ENCODE measurements around the gene DNALI1.
A peak's percentile ranks its signal among the peaks of the same experiment; 100 is the strongest.

DNALI1 gene

DNA sequence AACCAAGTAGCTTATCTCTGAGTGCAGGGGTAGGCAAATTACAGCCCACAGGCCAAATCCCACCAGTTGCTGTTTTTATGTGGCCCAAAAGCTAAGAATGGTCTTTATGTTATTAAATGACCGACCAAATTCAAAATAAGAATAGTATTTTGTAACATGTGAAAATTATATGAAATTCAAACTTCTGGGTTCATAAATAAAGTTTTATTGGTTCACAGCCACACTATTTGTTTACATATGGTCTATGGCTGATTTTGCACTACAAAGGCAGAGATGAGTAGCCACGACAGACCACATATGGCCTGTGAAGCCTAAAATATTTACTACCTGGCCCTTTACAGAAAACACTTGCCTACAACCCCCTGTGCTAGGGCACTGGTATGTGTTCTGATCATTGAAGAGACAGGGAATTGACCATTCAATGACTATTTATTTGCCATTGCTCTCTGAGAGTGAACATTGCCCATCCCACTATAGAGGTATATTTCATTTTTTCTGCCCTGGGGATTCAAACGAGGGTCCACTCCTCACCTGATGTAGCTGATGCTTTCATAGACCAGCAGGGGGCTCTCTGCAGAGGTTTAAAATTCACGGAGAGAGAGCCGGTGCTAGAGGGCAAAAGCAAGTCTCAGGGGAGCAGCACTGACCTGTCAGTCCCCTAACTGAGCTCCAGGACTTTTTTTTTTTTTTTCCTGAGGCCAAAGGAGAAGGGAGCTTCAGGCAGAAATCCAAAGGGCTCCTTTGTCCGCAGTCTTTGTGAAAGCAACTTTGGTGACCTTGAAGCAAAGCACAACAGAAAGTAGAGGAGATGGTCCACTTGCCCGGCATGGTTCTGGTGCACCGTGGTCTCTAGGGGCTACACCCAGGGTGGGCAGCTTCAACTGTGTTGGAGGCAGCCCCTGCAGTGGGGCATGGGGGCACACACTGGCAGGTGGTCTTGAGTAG lies 46.3 kb downstream of the DNALI1 start:
- DNase-seq (ENCODE audit: low spot score): peak; percentile 52

DNA sequence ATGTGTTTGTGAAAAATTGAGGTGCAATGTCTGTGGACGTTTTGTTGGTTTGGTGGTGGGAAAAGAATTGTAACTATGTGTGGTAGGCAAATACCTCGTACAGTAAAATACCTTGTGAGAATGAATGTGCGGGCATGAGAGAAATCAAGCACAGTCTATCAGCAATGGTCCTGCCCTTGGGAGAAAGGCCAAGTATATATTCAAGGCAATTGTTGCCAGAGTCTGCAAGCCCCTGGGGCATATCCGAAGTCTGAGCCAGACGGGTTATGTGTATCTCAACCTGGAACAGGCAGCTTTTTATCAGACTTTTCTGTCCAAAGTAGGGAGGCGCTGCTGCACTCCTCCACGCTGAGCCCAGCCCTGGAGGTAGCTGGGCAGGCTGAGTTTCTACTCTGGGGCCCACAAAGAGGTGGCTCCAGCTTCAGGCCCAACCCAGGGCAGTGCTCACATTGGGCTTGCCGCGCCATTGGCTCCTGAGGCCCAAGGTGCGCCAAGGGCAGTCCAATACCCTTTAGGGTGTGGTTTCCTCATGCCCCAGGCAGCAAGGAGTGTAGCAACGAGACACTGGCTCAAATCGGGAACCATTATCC lies 48.4 kb downstream of the DNALI1 start:
- no peak for DNase-seq (ENCODE audit: low spot score)

GRCh38 chr1:37605806-37606474 lies 49.2 kb downstream of the DNALI1 start:
- DNase-seq (ENCODE audit: low spot score): peak; percentile 55

DNA sequence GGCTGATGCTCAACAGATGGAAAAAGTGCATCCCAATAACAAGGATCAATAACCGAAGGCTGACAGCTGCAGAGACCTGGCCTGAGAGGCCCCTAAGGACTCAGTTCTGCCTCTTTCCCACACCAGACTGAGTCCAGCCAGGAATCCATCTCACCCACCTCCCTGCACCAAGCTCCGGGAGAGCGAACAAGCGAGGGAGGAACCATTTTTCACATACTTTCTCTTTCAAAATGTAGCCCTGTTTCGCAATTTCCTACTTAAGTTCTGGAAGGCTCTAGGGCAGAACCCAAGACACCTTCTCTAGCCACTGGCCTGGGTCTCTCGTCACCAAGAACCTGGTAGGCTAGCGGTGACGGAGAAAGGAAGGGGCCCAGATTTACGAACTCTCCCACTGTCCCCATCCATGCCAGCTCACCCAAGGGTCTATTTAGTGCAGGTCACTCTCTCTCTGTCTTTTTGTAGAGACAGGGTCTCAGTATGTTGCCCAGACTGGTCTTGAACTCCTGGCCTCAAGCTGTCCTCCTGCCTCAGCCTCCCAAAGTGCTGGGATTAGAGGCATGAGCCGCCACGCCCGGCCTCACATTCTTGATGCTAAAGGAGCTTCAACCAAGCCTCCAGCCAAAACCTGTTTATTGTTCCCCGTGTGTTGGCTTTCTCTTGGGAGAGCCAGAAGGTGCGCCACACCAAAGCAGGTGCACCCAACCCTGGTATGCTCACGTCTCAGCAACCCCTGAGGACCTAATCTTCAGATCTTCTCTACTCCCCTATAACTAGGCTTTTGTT lies 49.9 kb downstream of the DNALI1 start:
- peak; percentile 60 for DNase-seq (ENCODE audit: low spot score)

DNA sequence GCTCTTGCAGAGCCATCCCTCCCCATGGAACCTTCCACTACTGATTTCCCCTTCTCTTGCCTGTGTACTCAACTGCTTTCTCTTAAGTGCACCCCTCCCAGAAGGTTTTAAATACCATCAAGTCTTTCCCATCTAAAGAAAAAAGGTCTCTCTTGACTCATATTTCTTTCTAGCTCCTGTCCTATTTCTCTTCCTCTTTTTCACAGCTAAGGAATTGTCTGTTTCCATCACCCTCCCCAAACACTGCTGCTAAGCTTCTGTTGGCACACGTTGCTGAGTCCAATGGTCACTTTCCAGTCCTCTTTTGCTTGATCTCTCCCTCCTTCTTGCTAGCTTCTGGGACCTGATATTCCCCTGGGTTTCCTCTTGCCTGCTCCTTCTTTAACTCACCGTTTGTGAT lies 52.3 kb downstream of the DNALI1 start:
- no peak for DNase-seq (ENCODE audit: low spot score)

DNA sequence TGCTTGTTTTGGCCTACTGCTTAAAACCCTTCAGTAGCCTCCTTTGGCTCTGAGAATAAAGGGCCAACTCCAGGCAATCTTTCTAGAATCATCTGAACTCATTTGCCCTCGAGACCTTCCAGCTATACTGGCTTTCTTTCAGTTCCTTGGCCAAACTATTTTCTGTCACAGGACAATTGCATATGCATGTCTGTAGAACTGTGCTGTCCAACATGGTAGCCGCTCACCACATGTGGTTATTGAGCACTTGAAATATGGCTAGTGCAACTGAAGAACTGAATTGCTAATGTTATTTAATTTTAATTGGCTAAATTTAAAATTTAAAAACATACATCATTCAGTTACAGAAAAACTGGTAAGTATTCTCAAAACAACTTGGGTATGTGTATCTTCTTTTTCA lies 53.3 kb downstream of the DNALI1 start:
- no peak for DNase-seq (ENCODE audit: low spot score)

- no peak for DNase-seq (ENCODE audit: low spot score)
These were observed 55.4 kb downstream of the DNALI1 start for GRCh38 chr1:37612186-37612585.

- no peak for DNase-seq (ENCODE audit: low spot score)
These were observed 57.4 kb downstream of the DNALI1 start for GRCh38 chr1:37614105-37614504.

DNA sequence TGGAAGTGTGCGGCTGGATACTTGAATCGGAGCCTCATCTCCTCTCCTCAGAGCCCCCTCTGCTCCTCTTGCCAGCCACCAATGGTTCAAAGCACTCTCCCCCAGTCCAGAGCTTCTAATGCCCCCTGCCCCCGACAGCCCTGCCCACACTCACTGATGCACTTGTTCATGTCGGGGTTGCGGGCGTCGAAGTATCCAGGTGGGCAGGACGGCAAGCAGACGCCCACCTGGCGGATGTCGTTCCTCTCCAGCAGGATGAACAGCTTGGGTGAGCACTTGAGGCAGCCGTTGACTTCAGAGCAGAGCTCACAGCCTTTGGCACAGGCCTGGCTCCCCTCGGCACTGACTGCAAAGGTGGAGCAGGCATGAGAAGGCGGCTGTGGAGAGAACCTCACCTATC lies 59.6 kb downstream of the DNALI1 start:
- DNase-seq (ENCODE audit: low spot score): no peak
